OCI-M2 (cell line): ENCODE data around the gene SDCCAG8.

Experiments
- DNase-seq: peaks from one replicate; lab custom pipeline; 2025; ENCODE audit not compliant: unreplicated experiment; lab: John Stamatoyannopoulos, UW

Gene SDCCAG8

DNA sequence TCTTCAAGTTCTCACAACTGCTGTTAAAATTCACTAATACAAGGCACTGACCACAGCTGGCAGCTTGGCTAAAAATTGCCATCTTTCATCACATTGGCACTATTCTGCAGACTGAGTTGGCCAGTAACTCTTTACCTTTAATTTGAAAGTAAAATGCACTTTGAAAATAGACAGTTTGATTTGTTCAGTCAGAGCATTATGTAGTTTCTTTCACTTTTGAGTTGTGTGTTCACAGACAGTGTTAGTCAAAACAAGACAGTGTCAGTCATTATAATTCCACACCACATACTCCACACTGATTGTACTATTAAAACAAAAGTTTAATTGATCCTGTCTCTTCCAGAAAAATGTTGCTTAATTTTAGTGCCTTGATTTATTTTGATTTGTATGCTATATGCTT is 160.7 kb downstream of the SDCCAG8 start:
- DNase-seq = no peak

DNA sequence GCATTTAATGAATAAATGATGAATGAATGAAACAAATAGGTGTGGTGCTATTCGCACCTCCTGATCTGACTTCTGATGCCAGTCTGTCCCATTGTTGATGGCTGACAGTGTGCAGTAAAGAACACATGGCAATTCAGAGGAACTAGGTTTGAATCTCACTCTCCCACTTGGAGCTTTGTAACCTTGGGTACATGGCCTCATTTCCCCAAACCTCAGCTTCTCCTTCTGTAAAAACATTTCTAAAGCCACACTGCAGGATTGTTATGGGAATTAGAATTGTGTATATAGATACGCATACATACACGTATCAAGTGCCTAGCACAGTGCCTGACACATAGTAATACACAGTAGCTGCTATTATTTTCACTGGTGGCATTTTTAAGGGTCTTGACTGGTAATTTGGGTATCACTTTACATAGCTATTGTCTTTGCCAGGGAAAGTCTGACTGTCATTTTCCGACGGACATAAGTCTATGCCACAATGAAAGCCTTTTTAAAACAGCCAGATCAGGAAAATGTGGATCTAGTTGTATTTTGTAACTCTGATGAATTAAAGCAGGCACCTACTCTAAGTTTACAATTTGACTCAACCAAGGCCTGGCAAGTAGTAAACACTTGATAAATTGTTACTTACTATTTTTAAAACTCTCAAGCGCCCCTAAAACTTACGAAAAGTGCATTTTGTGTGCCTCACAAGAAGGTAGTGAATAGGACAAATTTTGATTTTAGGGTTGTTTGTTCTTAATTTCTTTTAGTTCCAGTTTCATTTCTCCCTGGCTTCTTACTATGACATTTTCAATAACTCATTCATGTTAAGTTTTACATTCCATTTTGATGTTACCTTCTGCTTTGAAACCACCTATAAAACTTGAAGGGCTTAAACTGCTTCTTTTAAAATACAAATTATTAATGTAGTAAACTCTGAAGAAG is 164.4 kb downstream of the SDCCAG8 start:
- no peak for DNase-seq

DNA sequence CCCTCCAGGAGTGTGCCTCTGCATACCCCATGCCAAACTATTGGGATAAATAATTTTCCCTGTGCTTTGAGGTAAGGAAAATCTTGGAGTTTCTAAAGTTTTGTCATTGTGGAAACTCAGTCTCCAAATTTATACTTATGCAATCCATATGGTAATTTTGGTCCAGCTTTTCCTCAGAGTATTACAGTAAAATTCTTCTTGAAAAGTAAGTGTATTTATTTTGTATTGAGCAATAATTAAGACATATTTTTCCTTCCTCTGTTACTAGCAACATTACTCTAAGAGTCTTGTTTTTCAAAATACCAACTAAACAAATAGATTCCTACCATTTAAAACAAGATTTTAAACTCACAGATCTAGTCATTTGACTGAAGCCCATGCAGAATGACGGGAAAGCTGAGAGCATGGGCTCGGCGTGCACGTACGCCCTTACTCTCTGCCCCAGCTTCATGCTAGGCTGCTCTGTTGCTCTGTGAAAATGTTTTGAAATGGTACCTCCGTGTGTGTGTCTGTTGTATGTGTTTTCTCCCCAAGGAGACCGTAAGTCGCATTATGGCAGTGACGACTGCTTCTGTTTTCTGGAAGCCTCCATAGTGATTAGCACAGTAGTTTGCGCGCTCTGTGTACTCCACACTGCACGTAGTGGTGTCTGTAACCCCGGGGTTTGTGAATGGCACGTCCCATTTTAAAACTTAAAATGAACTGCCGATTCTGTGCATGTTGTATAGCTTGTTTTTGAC is 165.3 kb downstream of the SDCCAG8 start:
- DNase-seq = no peak

DNA sequence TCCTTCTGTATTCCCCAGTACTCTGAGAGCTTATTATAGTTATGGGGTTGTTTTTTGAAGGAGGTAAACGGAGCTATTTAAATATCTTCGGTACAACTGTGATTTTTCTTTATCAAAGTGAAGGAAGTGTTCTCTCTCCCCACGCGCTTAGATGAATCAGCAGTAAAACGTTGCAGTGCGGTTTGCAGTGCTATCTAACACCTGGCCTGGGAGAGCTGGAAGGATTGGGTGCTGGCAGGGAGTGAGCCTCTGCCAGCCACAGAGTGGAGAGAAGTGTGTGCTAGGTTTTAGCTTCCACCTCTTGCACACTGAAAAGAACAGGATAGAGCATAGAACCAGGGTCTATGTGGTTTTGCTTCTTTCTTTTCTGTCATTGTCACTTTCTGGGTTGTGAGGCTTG is 165.9 kb downstream of the SDCCAG8 start:
- DNase-seq = no peak

DNA sequence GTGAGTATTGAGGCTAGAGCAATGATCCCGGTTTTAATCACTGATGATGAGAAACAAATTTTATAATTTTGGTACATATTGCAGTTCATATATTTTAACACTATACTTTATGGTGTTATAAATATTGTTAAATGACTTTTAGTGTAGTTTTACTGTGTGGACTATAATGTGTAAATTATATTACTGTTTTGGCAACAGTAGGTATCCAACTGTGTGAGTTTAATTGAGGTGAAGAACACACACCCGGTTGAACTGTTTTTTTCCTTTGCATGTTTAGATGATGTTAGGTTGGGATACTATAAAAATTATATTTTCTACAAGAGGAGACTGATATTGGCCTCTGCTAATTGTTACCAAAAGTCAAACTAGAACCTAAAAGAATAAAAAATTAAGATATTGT is 166.5 kb downstream of the SDCCAG8 start:
- no peak for DNase-seq

DNA sequence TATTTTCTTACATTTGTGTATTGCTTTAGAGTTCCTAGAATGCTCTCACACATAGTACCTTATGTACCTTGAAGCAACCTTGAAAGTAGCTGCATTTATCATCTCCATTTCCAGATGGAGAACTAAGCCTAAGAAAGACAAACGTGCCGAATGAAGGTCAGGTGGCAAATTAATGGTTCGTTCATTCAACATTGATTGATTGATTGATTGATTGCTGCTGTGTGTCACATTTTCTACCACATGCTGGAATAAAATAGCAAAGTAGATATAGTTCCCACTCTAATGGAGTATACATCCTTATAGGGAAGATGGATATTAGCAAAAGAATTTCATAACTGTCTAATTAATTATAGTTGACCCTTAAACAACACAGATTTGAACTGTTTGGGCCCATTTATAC is 172.2 kb downstream of the SDCCAG8 start:
- DNase-seq = no peak

DNA sequence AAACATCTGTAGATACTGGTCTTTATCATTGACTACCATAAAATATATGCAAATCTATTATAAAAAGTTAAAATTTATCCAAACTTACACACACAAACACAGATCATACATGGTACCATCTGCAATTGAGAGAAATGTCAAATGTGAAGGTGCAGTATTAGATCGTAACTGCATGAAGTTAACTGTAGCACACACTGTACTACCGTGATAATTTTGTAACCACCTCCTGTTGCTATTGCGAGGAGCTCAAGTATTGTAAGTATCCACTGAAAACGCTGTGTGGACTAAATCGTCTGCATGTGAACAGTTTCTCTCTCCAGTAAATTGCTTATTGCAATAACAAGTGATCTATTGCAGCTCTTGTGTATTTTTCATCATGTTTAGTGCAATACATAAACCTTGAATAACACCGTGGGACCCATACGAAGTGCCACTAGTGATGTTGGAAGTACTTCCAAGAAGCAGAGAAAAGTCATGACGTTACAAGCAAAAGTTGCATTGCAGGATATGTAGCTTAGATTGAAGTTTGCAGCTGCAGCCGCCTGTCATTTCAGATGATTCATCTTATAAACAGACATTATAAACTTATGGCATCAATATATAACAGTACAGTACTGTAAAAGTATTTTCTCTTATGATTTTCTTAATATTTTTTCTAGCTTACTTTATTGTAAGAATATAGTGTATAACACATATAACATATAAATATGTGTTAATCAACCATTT is 172.9 kb downstream of the SDCCAG8 start:
- DNase-seq = no peak

DNA sequence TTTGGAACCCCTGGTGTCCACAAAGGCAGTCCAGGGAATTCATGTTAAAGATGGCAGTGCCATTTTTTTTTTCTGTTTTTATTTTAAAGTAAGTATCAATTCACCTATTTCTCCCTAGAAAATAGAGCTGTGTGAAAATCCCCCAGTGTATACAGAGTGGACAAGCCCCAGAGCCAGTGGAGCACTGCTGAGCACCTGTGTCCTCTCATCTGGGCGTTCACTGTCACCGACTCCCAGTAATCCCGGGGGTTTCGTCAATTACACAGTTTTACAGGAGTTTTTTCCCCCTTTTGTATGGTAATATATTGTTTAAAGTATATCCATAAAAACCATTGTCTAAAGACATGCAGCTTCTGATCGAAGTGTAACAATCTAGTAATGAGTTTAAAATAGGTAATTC is 175.8 kb downstream of the SDCCAG8 start:
- no peak for DNase-seq

DNA sequence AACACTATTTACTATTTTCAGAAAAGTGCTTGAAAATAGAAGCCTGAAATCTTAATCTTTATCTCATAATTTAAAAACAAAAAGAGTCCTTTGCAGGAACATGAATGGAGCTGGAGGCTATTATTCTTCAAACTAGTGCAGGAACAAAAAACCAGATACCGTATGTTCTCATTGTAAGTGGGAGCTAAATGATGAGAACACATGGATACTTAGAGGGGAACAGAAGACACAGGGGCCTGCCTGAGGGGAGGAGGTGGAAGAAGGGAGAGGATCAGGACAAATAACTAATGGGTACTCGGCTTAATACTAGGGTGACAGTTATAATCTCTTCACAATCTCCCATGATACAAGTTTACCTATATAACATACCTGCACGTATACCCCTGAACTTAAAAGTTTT is 176.3 kb downstream of the SDCCAG8 start:
- DNase-seq = no peak

DNA sequence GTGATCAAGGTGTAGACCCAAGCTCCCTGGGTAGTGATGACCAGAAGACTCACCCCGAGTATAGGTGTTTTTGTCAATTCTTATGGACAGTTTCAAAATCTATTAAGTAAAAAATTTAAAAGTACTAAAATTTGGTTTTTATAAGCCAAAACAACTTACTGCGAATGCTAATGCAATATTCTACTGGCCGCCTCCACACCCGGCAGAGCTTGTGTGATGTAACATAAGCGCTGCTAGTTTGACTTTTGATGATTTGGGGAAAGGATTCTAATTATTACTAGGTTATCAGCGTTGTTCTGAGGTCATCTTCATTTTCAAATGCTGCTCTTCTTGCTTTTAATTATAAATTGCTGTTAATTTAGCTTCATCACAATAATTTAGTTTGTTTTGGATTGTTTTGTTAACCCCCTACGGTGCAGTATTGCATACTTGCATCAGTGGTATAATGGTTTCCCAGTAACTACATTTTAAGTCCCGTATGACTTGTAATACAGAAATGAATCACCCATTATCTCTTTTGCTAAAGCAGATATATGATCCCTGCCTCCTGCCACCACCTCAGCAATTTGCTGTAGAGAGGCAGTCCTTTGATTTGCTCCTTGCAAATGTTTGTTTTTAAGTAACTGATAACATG is 178.0 kb downstream of the SDCCAG8 start:
- DNase-seq = no peak

DNA sequence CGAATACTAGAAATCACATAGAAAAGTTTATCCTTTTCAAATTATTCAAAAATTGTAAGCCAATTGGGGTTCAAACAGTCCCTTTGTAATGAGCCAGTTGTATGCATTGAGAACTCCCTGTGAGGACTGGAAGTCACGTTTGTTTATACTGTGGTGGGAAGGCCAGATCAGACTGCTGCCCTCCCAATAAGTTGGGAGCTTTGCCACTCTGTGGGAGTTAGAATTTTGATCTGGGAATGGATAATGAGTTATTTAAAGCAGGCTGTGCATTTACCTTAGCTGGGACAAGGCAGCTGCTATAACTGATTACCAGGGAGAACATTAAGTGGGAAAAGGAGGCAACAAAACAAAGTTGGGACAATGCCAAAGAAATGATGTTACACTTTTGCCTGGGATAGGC is 178.8 kb downstream of the SDCCAG8 start:
- DNase-seq = no peak

DNA sequence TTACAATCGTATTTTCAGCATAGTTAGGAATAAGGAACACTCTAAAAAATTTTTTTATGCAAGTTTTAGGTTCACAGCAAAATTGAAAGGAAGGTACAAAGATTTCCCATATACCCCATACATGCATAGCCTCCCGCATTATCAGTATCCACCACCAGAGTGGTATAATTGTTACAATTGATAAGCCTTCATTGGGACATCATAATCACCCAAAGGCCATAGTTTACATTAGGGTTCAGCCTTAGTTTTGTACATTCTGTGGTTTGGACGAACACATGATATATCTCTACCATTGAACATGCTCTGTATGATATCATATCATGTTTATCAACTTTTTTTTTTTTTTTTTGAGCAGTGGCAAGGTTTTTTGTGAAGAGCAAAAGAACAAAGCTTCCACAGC is 180.0 kb downstream of the SDCCAG8 start:
- DNase-seq = no peak

DNA sequence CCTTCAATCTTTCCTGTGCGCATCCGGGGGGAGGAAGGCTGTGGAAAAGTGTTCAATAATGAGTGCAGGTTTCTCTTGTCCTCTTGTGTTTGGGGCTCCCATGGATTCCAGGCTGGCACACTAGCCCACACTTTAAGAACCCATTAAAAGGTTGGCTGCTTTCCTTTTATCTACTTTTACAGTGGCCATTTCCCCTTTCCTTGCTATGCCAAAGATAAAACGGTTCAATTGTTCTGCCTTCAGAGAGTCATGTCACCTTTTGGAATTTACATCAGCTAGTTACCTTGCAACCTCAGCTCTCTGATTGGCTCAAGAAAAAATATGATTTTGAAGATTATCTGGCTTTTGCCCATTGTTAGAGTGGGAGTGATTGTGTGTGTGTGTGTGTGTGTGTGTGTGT is 182.3 kb downstream of the SDCCAG8 start:
- no peak for DNase-seq

DNA sequence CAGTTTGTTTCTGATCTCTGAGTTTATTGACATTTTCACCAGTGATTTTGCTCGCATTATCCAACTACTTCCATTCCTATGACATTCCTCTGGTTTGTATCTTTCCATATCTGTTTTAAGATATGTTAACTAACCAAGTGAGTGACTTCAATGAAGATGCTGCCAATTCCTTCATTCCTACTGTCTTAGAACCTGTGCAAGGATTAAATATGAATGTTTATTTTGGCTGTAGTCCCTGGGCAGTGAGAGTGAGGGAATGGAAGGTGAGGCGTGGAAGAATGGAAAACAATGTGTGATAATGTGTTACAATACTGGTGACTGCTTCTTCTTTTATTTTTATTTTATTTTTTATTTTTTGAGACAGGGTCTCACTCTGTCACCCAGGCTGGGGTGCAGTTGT is 183.0 kb downstream of the SDCCAG8 start:
- DNase-seq = no peak

DNA sequence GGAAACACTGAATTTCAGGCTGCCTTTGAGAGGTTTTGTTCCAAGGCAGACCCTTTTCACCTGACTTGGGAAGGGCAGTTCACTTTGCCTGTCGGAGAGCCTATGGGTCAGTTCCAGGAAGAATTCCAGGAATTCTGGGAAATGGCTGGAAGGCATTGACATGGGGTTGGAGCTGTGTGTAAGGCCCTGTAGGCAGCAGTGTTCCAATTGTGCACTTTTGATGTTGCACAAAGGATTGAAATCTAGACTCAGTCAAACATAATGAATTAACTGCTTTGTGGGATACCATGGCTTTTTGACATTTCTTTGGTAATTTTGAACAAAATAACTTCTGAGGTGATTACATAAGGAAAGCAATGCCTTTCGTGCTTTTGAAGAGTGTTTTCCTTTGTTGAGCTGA is 184.6 kb downstream of the SDCCAG8 start:
- no peak for DNase-seq

DNA sequence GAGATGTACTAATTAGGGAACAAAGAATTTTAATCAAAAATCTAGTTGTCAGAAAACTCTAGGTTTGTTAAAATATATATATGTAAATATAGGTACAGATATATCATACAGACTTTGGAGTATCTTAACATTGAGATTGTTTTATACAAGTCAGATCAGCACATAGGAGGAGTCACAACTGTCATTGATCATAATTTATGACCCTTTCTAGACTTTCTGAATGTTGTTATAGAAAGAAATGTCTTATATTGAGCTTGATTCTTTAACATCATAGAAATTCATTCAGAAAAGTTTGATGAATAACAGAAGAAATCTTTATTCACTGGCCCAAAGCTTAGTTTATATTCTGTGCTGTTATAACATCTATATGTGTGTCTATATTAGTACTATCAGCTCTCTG is 185.8 kb downstream of the SDCCAG8 start:
- no peak for DNase-seq

DNA sequence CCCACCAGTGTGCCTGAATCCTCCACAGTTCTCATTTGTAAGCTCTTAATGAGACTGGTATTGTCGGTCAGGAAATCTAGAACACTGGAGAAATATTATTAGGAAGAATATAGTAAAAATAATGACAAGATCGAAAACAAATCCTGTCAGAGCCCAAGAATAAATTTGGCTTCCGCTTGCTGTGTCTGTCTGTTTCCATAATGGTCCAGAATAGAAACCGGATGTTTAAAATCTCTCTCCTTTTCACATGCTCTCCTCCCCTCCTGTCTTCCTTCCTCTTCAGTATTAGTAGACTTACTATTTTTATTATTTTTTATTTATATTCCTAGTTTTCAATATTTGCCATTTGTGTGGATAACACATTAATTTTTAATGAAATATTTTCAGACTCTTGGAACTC is 187.7 kb downstream of the SDCCAG8 start:
- DNase-seq = no peak

DNA sequence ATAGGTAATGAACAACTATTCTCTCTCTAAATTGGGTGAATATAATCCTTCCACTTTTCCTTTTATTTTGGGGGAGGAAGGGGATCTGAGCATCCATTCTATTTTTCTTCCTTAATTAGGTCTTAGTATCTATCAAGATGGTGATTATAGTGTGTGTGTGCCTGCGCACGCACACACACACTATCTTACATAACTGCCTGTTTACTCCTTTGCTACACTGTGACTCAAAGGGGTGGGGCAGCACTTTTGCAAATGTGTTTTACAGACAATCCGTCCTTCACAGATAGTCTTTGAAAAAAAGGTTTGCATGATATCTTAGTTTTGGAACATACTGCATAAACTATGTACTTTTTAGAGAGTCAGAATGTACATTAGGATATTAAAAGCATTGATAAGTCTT is 191.5 kb downstream of the SDCCAG8 start:
- DNase-seq = no peak

DNA sequence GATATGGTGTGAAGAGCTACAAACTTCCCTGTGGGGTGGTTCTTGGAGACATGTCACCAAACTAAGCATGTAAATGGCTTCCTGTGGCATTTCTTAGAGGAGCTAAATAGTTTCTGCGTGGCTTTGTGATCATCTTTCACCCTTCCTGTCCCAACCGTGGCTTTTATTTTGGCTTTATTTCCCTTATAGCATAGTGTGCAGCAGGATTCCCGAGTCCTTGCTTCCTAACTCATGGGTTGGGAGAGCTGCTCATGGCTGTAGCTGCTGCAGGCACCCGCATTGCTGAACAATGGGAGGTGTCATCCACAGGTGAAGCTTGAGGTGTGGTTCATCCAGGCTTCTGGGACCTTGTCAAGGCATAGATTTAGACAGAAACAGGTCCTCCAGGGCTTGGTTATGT is 192.0 kb downstream of the SDCCAG8 start:
- DNase-seq = no peak

DNA sequence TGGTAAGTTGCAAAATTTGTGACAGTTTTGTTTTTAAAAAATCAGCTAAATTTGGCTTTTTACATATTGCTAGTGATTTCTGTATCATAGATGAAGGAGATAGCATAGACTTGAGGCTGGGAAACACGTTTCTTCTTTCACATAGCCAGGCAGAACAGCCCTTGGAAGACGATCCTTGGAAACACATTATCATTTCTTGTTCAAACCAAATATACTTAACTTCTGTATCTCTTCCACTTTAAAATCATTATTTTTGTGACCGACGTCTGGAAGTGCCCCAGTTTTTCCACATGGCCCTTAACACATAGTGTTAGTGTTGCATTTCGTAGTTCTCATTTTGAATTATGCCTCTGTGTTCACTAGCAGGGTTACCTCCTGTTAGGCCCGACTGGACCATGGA is 193.5 kb downstream of the SDCCAG8 start:
- no peak for DNase-seq

DNA sequence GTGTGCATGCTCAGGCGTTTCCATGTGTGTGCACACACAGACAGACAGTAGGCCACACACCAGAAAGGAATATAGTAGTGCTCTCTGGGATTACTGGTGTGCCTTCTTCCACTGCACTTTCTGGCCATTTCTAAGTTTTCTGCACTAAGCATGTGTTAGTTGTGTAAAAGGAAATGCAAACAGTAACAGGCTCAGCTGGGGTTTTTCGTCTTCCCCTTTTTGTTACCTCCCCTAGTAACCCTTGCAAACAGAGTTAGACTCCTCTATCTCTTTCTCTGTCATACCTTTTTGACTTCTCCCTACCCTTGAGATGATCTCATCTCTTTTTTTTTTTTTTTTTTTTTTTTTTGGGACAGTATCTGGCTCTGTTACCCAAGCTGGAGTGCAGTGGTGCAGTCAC is 196.3 kb downstream of the SDCCAG8 start:
- DNase-seq = no peak
